Measurements from ENCODE around the gene VPS13A. TPM values are rescaled to one million over a fixed set of nuclear protein-coding genes. Genes with fewer than 3 reads are reported as not detected.
"Not testable (repeated sequence)": the region's sequence is repeated elsewhere in the genome, so short reads cannot be mapped to it uniquely, and the experiment has no call there.

The VPS13A gene
- total RNA-seq, 1 experiment from 2014 or later = 32.2 TPM

DNA sequence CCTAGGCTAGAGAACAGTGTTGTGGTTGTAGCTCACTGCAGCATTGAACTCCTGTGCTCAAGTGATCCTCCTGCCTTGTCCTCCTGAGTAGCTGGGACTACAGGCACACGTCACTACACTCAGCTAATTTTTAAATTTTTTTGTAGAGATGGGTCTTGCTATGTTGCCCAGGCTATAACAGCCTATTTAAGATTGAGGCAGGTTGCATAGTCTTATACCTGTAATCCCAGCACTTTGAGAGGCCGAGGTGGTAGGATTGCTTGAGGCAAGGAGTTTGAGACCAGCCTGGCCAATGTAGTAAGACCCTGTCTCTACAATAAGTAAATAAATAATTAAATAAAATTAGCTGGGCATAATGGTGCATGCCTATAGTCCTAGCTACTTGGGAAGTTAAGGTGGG is 79.9 kb downstream of the VPS13A start:
- no peaks in the 10 kb centered on the region for H3K36me3 ChIP-seq (ENCODE audit: insufficient read depth, low read length, poor library complexity, severe bottlenecking)
- no peaks in the 10 kb centered on the region for H3K4me1 ChIP-seq (ENCODE audit: insufficient read depth, low read length, poor library complexity, severe bottlenecking)
- no TSS peak for BruUV-seq (replicated peaks)
- H3K4me3 ChIP-seq (ENCODE audit: low read depth, low read length, poor library complexity, severe bottlenecking) = no peak overlapping the region
- DNase-seq (ENCODE audit: low spot score) = no peak
- H3K27ac ChIP-seq (ENCODE audit: low read depth, low read length, poor library complexity, severe bottlenecking) = no peak overlapping the region
- intact Hi-C loops (cut with micrococcal nuclease; ENCODE audit: unreplicated experiment) = no loop called here
- H3K27me3 ChIP-seq (replicated peaks; ENCODE audit: insufficient read depth, low read depth, low read length, poor library complexity) = no peaks in the 10 kb centered on the region
- H3K9me3 ChIP-seq (ENCODE audit: low read depth, low read length, poor library complexity, severe bottlenecking) = no peaks in the 10 kb centered on the region
- TF ChIP-seq, protein P1, sequence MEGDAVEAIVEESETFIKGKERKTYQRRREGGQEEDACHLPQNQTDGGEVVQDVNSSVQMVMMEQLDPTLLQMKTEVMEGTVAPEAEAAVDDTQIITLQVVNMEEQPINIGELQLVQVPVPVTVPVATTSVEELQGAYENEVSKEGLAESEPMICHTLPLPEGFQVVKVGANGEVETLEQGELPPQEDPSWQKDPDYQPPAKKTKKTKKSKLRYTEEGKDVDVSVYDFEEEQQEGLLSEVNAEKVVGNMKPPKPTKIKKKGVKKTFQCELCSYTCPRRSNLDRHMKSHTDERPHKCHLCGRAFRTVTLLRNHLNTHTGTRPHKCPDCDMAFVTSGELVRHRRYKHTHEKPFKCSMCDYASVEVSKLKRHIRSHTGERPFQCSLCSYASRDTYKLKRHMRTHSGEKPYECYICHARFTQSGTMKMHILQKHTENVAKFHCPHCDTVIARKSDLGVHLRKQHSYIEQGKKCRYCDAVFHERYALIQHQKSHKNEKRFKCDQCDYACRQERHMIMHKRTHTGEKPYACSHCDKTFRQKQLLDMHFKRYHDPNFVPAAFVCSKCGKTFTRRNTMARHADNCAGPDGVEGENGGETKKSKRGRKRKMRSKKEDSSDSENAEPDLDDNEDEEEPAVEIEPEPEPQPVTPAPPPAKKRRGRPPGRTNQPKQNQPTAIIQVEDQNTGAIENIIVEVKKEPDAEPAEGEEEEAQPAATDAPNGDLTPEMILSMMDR (conservative IDR thresholded peaks at IDR 0.05; ENCODE audit: low read depth, low read length) = no peak
- TF ChIP-seq EZH2 (IDR thresholded peaks at IDR 0.05; ENCODE audit: borderline replicate concordance, low read depth, low read length, poor library complexity, severe bottlenecking) = no peak
- POLR2A ChIA-PET (ENCODE audit: low non-redundant PET) = no interaction called here
- CTCF ChIA-PET = no interaction called here

- ChIA-PET CTCF (no interaction called here), POLR2A (ENCODE audit: low non-redundant PET) (no interaction called here)
- no peak for DNase-seq (ENCODE audit: low spot score)
- Histone ChIP-seq H3K4me1 (ENCODE audit: insufficient read depth, low read length, poor library complexity, severe bottlenecking) (no peaks in the 10 kb centered on the region), H3K27ac (ENCODE audit: low read depth, low read length, poor library complexity, severe bottlenecking) (no peak overlapping the region), H3K4me3 (ENCODE audit: low read depth, low read length, poor library complexity, severe bottlenecking) (no peak overlapping the region), H3K27me3 (replicated peaks; ENCODE audit: insufficient read depth, low read depth, low read length, poor library complexity) (no peaks in the 10 kb centered on the region), H3K9me3 (ENCODE audit: low read depth, low read length, poor library complexity, severe bottlenecking) (no peaks in the 10 kb centered on the region), H3K36me3 (ENCODE audit: insufficient read depth, low read length, poor library complexity, severe bottlenecking) (no peaks in the 10 kb centered on the region)
- TF ChIP-seq, protein P1 (conservative IDR thresholded peaks at IDR 0.05; ENCODE audit: low read depth, low read length) = no peak
- TF ChIP-seq EZH2 (IDR thresholded peaks at IDR 0.05; ENCODE audit: borderline replicate concordance, low read depth, low read length, poor library complexity, severe bottlenecking) = no peak
- intact Hi-C loops (cut with micrococcal nuclease; ENCODE audit: unreplicated experiment) = no loop called here
- BruUV-seq (replicated peaks) = no TSS peak
These were observed 84.3 kb downstream of the VPS13A start for GRCh38 chr9:77261605-77262004.

GRCh38 chr9:77267762-77268161 is 90.4 kb downstream of the VPS13A start:
- intact Hi-C loops (cut with micrococcal nuclease; ENCODE audit: unreplicated experiment); BruUV-seq (replicated peaks); H3K9me3 ChIP-seq (ENCODE audit: low read depth, low read length, poor library complexity, severe bottlenecking); H3K4me1 ChIP-seq (ENCODE audit: insufficient read depth, low read length, poor library complexity, severe bottlenecking); POLR2A ChIA-PET (ENCODE audit: low non-redundant PET); H3K27me3 ChIP-seq (replicated peaks; ENCODE audit: insufficient read depth, low read depth, low read length, poor library complexity); H3K4me3 ChIP-seq (ENCODE audit: low read depth, low read length, poor library complexity, severe bottlenecking); DNase-seq (ENCODE audit: low spot score); H3K27ac ChIP-seq (ENCODE audit: low read depth, low read length, poor library complexity, severe bottlenecking); H3K36me3 ChIP-seq (ENCODE audit: insufficient read depth, low read length, poor library complexity, severe bottlenecking): not testable (repeated sequence)
- CTCF ChIA-PET = interaction anchor here (0.5 kb wide), 1 partner anchor 28 kb away, joined by 3 read pairs; no protein-coding TSS in a partner anchor

- H3K4me1 ChIP-seq (ENCODE audit: insufficient read depth, low read length, poor library complexity, severe bottlenecking) = no peaks in the 10 kb centered on the region
- ChIA-PET POLR2A (ENCODE audit: low non-redundant PET) (no interaction called here), CTCF (no interaction called here)
- no peak overlapping the region for H3K4me3 ChIP-seq (ENCODE audit: low read depth, low read length, poor library complexity, severe bottlenecking)
- no peaks in the 10 kb centered on the region for H3K36me3 ChIP-seq (ENCODE audit: insufficient read depth, low read length, poor library complexity, severe bottlenecking)
- no peak for DNase-seq (ENCODE audit: low spot score)
- no peaks in the 10 kb centered on the region for H3K9me3 ChIP-seq (ENCODE audit: low read depth, low read length, poor library complexity, severe bottlenecking)
- intact Hi-C loops (cut with micrococcal nuclease; ENCODE audit: unreplicated experiment) = no loop called here
- TF ChIP-seq EZH2 (IDR thresholded peaks at IDR 0.05; ENCODE audit: borderline replicate concordance, low read depth, low read length, poor library complexity, severe bottlenecking) = no peak
- TF ChIP-seq, protein P1 (conservative IDR thresholded peaks at IDR 0.05; ENCODE audit: low read depth, low read length) = no peak
- no peak overlapping the region for H3K27ac ChIP-seq (ENCODE audit: low read depth, low read length, poor library complexity, severe bottlenecking)
- H3K27me3 ChIP-seq (replicated peaks; ENCODE audit: insufficient read depth, low read depth, low read length, poor library complexity) = no peaks in the 10 kb centered on the region
- BruUV-seq (replicated peaks) = no TSS peak
These were observed 93.8 kb downstream of the VPS13A start for GRCh38 chr9:77271023-77271690.
